NCI-H1092 (cell line): ENCODE measurements around the gene ATP8A2.
"Not testable (repeated sequence)": the region's sequence is repeated elsewhere in the genome, so short reads cannot be mapped to it uniquely, and the experiment has no call there.

Source experiments
- DNase-seq: peaks from one replicate; lab custom pipeline; 2025; lab: John Stamatoyannopoulos, UW

Gene ATP8A2

GRCh38 chr13:25463496-25463895 is 91.7 kb downstream of the ATP8A2 start:
- DNase-seq, result no peak

- no peak for DNase-seq
Measured at GRCh38 chr13:25466880-25467279, 95.1 kb downstream of the ATP8A2 start.

DNA sequence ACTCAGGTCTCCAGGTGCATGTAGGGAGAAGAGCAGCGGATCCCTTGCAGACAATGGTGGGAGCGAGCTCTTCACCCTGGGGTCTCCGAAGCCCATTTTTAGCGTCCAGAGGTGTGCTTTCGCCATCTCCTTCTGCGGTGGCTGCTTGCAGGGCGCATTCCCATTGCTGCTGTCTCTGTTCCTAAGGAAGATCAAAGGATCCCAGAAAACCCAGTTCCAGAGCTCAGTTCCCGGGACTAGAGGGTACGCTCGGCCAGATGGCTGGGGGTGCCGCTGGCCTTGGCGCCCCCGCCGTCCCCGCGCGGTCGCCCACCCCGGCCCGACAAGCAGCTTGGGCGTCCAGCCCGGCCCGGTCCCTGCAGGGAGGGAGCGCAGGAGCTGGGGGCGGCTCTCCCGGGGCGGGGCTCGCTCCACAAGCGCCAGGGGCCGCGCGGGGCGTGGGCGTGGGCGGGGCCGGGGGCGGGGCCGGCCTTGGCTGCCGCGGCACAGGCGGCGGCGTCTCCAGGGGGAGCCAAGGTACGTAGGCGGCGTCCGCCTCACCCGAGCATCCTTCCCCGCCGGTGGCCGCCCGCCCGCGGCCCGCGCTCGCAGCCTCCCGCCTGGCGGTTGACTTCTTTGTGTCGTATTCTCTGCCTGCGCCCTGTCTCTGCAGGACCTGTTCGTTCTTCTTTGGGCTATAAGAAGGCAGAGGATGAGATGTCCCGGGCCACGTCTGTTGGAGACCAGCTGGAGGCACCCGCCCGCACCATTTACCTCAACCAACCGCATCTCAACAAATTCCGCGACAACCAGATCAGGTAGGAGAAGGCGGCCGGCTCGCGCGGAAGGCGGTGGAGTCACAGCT is 96.8 kb downstream of the ATP8A2 start:
- DNase-seq, result peak; percentile 78

GRCh38 chr13:25469169-25469525 is 97.4 kb downstream of the ATP8A2 start:
- peak; percentile 23 for DNase-seq

GRCh38 chr13:25473864-25474263 is 102.1 kb downstream of the ATP8A2 start:
- no peak for DNase-seq

DNA sequence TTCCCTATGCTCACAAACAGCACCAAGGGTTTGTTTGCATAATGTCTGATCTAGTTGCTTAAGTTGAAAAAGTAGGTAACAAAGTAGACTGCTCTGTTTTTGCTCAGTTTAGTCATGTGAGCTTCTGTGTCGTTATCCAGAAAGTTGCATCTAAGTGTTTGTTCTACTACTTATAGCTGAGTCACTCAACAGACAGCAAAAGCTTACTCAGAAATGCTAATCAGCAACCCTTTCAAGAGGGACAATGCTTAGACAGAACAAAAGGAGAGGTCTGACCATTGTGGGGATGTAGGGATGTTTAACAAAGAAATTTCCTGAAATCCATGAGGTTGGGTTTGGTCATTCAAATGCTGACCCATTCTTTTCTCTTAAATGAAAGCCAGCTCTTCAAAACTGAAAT is 106.4 kb downstream of the ATP8A2 start:
- no peak for DNase-seq

GRCh38 chr13:25489238-25489637 is 117.5 kb downstream of the ATP8A2 start:
- DNase-seq, result peak; percentile 30

- DNase-seq, result no peak
Measured at GRCh38 chr13:25490236-25490635, 118.5 kb downstream of the ATP8A2 start.

DNA sequence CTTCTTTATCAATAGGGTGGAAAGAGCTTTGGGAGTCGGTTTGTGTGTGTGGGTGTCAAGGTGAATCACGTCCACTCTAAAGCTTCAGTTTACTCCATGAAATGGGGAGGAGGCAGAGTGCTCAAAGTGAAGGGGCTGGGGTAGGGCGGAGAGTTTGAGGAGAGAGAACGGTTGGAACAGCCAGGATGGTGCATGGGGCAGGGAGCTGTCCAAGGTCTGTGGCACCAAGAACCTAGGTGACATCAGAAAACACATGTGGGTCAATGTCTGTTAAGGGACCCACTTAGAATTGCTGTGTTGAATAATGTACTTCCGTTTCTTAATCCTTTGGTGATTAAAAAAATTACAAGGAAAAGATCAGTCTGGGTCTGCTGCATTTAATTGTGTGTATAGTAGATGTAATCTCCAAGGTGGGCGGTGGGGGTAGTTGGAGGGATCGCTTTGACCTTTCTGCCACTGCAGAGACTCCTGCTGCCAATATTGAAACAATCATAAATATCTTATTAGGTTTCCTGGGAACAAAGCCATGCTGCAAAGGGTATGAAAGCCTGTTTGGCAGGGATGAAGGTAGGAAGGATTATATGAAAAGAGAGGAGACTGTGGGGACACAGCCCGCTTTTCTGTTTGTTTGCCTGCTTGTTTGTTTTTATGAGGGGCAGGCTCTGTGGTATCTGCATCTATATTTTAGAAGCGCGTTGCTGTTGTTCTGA is 122.3 kb downstream of the ATP8A2 start:
- DNase-seq, result peak; percentile 94

DNA sequence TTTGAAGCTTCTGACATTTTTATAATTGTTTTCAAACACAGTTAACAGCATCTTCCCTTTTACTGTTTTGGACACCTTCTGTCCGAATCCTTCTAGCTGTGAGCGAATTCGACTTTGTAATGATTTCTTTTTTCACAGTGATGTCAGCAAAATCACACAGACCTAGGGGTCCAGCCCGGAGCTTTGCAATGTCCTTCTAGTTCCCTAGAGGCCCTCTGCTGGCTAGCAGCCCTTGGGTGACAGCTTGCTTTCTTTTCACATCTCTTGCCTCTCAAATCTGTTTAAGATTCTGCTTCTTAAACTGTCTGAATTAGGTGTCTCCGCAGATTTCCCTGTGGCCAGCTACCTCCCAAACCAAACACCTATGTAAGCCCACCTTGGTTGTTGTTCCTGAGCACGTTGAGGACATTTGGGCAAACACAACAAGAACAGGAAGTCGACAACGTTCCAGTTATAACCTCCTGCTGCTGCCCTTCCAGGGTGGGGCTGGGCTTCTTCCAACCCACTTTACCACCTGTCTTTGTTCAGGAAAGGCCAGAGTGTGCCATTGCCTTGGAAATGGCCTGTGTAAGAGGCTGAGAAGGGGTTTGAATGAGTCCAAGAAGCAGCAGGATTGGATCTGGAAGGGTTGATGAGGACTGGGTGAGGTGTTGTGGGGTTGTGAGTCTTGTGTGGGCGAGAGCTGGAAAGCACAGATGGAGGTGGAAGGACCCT is 123.1 kb downstream of the ATP8A2 start:
- peak; percentile 87 for DNase-seq

- DNase-seq, result peak; percentile 29
Measured at GRCh38 chr13:25501231-25501630, 129.5 kb downstream of the ATP8A2 start.

DNA sequence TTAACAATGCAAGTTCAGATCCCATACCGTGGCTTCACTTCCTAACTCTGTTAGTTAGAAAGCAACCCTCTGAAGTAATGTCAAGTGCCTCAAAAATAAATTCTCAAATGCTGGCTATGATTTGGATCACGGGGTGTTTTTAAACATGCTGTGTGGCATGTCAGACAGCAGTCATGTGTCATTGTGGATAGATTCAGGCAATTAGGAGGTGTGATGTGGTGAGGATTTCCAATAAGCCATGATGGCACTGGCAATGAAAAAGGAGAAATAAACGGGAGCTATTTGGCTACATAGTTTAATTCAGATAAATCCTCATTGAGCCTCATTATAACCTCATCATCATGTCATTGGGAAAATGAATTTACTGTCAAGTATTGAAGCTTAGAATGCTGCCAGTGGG is 130.3 kb downstream of the ATP8A2 start:
- no peak for DNase-seq

GRCh38 chr13:25502551-25502950 is 130.8 kb downstream of the ATP8A2 start:
- no peak for DNase-seq

GRCh38 chr13:25503856-25504255 is 132.1 kb downstream of the ATP8A2 start:
- no peak for DNase-seq

- no peak for DNase-seq
Measured at GRCh38 chr13:25507841-25508240, 136.1 kb downstream of the ATP8A2 start.

DNA sequence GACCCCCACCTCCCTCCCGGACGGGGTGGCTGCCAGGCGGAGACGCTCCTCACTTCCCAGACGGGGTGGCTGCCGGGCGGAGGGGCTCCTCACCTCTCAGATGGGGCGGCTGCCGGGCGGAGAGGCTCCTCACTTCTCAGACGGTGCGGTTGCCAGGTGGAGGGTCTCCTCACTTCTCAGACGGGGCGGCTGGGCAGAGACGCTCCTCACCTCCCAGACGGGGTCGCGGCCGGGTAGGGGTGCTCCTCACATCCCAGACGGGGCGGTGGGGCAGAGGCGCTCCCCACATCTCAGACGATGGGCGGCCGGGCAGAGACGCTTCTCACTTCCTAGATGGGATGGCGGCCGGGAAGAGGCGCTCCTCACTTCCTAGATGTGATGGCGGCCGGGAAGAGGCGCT is 141.3 kb downstream of the ATP8A2 start:
- not testable (repeated sequence) for DNase-seq

DNA sequence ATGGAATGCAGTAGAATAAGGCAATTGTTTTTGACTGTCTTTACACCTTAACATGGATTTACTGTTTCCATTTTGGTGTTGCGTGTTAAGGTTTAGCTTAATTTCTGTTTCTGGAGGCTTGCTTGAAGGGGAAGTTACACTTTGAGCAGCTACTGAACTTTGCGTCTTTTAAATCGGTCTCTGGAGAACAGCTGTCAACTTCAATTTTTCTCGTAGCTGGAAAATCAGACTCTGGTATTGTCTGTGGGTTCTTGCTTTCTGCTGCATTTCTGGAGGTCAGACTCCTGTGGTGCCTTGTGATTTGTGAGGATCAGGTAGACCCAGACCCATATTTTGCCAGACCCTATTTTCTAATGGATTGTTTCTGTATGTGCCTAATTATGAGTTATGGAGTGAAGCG is 146.7 kb downstream of the ATP8A2 start:
- no peak for DNase-seq

- no peak for DNase-seq
Measured at GRCh38 chr13:25525884-25526283, 154.1 kb downstream of the ATP8A2 start.

DNA sequence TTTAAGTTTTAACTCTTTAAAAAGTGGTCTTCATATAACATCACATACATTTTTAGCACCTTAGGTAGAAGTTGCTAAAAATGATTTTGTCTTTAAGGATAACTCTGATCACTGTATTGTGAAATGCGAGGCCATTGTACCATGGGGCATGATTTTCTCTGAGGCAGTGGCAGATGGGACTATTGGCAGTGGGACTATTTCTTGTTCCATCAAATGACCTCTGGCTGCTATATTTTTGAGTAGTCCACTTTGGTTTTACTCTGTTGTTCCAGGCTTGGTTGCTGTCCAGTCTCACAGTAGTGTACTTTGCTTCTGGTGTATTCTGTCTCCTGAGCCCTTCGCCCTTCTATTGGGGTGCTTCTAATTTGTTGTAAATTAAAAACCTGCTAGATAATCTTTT is 156.5 kb downstream of the ATP8A2 start:
- no peak for DNase-seq

DNA sequence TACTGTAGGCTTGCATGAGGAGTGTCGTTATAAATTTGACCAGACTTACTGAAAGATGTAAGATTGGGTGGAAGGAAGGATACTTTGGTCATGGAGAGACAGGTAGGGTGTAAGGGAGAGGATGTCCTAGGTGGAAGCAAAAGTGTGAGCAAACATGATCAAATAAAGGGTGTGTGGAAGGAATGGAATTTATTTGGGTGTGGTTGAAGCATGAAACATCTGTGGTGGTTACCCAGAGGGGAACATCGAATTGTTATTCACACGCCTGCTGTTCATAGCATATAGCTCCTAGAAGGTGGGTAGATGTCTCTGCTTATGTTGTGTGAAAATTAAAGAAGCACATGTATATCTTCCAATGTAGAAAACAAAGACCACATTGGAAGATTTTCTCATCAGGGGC is 157.7 kb downstream of the ATP8A2 start:
- DNase-seq, result no peak

DNA sequence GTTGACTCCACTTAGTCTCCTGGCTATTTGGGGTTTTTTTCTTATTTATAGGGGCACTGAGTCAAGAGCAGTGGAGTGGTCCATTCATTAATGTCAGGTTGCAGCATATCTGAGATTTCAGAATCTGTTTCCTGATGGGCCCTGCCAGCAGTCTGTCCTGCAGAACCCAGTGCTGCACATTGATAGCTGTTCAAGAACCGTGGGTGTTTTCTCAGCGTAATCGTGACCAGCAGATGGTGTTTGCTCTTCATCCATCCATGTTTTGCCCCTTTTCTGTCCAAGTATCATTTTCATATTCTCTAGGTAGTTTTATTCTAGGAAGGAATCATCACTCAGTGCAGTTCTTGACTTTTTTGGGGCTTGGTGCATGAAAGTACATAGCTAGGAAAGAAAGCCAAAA is 166.5 kb downstream of the ATP8A2 start:
- DNase-seq, result no peak

GRCh38 chr13:25541434-25542123 is 169.8 kb downstream of the ATP8A2 start:
- no peak for DNase-seq
